ENCODE results near the gene MATK. TPM values are rescaled to one million over a fixed set of nuclear protein-coding genes. Genes with fewer than 3 reads are reported as not detected.

The MATK gene
- total and polyA plus RNA-seq, 7 donors: 0.16 to 0.68 (median 0.32) TPM

DNA sequence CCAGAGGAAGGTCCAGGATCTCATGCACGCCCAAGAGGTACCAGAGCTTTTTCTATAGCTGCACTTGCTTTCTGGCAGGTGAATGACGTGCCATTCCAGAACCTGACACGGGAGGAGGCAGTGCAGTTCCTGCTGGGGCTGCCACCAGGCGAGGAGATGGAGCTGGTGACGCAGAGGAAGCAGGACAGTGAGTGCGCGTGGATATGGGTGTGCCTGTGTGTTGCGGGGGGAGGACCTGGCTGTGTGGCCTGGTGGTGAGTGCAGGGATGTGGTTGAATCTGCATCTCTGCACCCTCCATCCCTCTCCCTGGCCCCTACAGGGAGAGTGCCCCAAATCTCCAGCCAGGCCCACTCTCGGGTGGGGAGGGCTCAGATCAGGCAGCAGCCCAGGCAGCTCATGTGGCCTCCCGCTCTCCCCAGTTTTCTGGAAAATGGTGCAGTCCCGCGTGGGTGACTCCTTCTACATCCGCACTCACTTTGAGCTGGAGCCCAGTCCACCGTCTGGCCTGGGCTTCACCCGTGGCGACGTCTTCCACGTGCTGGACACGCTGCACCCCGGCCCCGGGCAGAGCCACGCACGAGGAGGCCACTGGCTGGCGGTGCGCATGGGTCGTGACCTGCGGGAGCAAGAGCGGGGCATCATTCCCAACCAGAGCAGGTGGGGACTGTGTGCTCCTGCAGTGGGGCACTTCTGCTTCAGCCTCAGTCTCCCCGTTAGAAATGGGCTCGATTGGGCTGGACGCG, 47.5 kb downstream of the MATK start:
- no peaks in the 10 kb centered on the region for H3K4me1 ChIP-seq
- 74 to 81% (median 78%) methylated on average over 32 of the region's 32 CpGs for WGBS, 3 donors
- ATAC-seq: no peak
- intact Hi-C loops (cut with DNase I): no loop called here
- TF ChIP-seq, protein P1, sequence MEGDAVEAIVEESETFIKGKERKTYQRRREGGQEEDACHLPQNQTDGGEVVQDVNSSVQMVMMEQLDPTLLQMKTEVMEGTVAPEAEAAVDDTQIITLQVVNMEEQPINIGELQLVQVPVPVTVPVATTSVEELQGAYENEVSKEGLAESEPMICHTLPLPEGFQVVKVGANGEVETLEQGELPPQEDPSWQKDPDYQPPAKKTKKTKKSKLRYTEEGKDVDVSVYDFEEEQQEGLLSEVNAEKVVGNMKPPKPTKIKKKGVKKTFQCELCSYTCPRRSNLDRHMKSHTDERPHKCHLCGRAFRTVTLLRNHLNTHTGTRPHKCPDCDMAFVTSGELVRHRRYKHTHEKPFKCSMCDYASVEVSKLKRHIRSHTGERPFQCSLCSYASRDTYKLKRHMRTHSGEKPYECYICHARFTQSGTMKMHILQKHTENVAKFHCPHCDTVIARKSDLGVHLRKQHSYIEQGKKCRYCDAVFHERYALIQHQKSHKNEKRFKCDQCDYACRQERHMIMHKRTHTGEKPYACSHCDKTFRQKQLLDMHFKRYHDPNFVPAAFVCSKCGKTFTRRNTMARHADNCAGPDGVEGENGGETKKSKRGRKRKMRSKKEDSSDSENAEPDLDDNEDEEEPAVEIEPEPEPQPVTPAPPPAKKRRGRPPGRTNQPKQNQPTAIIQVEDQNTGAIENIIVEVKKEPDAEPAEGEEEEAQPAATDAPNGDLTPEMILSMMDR (IDR thresholded peaks at IDR 0.05): no peak
- no peak overlapping the region for H3K4me3 ChIP-seq
- peaks cover 0 to 8% (median 0%) of the 10 kb centered on the region in 3 donors for H3K27me3 ChIP-seq (ENCODE audit: insufficient read depth in 3 of 3, low read length in 2 of 3)
- DNase-seq: no peak
- H3K27ac ChIP-seq: no peak overlapping the region
- H3K9me3 ChIP-seq: no peaks in the 10 kb centered on the region
- no peaks in the 10 kb centered on the region for H3K36me3 ChIP-seq (ENCODE audit: insufficient read depth in 1 of 2, low read depth in 1 of 2)

DNA sequence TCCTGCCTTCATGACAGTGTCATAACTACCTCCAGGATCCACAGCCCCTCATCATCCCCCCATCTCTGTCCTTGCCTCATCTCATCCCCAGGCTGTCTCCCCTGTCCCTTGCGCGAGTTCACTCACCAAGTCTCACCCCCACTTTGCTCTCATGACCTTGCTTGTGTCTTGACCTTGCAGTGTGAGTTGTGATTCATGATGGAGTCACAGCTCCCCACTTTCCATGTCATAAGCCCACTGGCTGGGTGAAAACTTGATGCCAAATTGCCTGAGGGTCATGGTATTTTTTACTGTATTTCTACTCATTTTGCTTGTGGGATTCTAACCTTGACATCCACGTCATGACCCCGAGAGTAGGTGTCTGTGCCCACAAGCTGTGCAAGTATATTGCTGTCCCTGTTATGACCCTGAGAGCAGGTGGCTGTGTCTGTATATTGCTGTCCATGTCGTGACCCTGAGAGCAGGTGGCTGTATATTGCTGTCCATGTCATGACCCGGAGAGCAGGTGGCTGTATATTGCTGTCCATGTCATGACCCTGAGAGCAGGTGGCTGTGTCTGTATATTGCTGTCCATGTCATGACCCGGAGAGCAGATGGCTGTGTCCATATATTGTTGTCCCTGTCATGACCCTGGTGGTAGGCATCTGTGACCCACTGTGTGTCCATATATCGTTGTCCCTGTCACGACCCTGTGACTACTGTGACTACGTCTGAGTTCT, 48.5 kb downstream of the MATK start:
- Histone ChIP-seq H3K36me3 (ENCODE audit: insufficient read depth in 1 of 2, low read depth in 1 of 2) (no peaks in the 10 kb centered on the region), H3K27ac (no peak overlapping the region), H3K4me1 (no peaks in the 10 kb centered on the region), H3K4me3 (no peak overlapping the region), H3K9me3 (no peaks in the 10 kb centered on the region), H3K27me3 (ENCODE audit: insufficient read depth in 3 of 3, low read length in 2 of 3) (peaks cover 0 to 8% (median 0%) of the 10 kb centered on the region in 3 donors)
- 70 to 73% (median 73%) methylated on average over 10 of the region's 10 CpGs for WGBS, 3 donors
- DNase-seq (no peak), ATAC-seq (no peak)
- TF ChIP-seq, protein P1 (IDR thresholded peaks at IDR 0.05): no peak
- intact Hi-C loops (cut with DNase I): no loop called here

GRCh38 chr19:3736106-3736724, 50.0 kb downstream of the MATK start:
- Histone ChIP-seq H3K36me3 (ENCODE audit: insufficient read depth in 1 of 2, low read depth in 1 of 2) (no peaks in the 10 kb centered on the region), H3K27me3 (ENCODE audit: insufficient read depth in 3 of 3, low read length in 2 of 3) (peaks cover 0 to 8% (median 0%) of the 10 kb centered on the region in 3 donors), H3K4me3 (no peak overlapping the region), H3K27ac (no peak overlapping the region), H3K4me1 (no peaks in the 10 kb centered on the region), H3K9me3 (no peaks in the 10 kb centered on the region)
- ATAC-seq (no peak), DNase-seq (no peak)
- WGBS, 3 donors: 75 to 76% (median 75%) methylated on average over 21 of the region's 21 CpGs
- TF ChIP-seq, protein P1 (IDR thresholded peaks at IDR 0.05): no peak
- intact Hi-C loops (cut with DNase I): no loop called here

DNA sequence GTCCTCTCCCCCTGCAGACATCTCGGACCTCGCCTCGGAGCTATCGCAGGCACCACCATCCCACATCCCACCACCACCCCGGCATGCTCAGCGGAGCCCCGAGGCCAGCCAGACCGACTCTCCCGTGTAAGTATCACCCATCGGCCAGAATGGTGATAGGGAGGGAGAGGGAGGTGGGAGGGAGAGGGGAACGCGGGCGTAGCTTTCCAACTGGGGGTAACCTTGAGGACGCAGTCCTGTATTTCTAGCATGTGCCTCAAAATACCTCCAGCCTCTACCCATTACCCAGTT, 51.9 kb downstream of the MATK start:
- DNase-seq (no peak), ATAC-seq (no peak)
- H3K4me1 ChIP-seq: no peaks in the 10 kb centered on the region
- no peaks in the 10 kb centered on the region for H3K36me3 ChIP-seq (ENCODE audit: insufficient read depth in 1 of 2, low read depth in 1 of 2)
- TF ChIP-seq, protein P1 (IDR thresholded peaks at IDR 0.05): no peak
- no peaks in the 10 kb centered on the region for H3K9me3 ChIP-seq
- intact Hi-C loops (cut with DNase I): no loop called here
- peaks cover 0 to 8% (median 0%) of the 10 kb centered on the region in 3 donors for H3K27me3 ChIP-seq (ENCODE audit: insufficient read depth in 3 of 3, low read length in 2 of 3)
- no peak overlapping the region for H3K4me3 ChIP-seq
- WGBS, 3 donors: 83 to 94% (median 83%) methylated on average over 11 to 14 of the region's 14 CpGs
- no peak overlapping the region for H3K27ac ChIP-seq
